GM12891 (cell line): Measurements from ENCODE around the gene SFN.

Source experiments
- POLR2A ChIP-seq: IDR thresholded peaks from 2 replicates; pipeline ENCODE4 v1.6.1; 2011; ENCODE audit warnings: low read depth, low read length, control low read depth
- POLR2AphosphoS5 ChIP-seq: IDR thresholded peaks from 2 replicates; pipeline ENCODE4 v1.6.1; 2011; ENCODE audit warnings: low read depth, low read length, control low read depth
- TAF1 ChIP-seq: IDR thresholded peaks from 2 replicates; pipeline ENCODE4 v1.6.1; 2011; ENCODE audit warnings: low read depth, low read length, control low read depth

- TF ChIP-seq POLR2A (no peak), POLR2AphosphoS5 (no peak), TAF1 (no peak)
These were observed 6.8 kb upstream of the SFN start for GRCh38 chr1:26856181-26856580.
